Kidney (tissue), 14 donors: Measurements from ENCODE around the gene CAGE1. TPM values are rescaled to one million over a fixed set of nuclear protein-coding genes. Genes with fewer than 3 reads are reported as not detected.

Source experiments
- DNase-seq, 5 donors: peaks; one replicate each; pipeline ENCODE4 v3.0.0-alpha.2; 2013 to 2020
- FAIRE-seq: peaks from 2 replicates; lab custom pipeline; 2012; peaks lifted over from hg19 to GRCh38; lab: Jason Lieb, UNC
- H3K27ac ChIP-seq, 2 donors: one replicate each; pipeline ENCODE4 v1.7.0; 2013; ENCODE audit warnings: low read depth in 2 of 2, low read length in 2 of 2, inconsistent platforms in 1 of 2
- H3K27me3 ChIP-seq: one replicate; pipeline ENCODE4 v1.7.1; 2013; ENCODE audit warnings: low read length, inconsistent platforms; ENCODE audit not compliant: control insufficient read depth, insufficient read depth
- H3K36me3 ChIP-seq, 3 donors: one replicate each; pipeline versions ENCODE4 v1.7.0 to v1.7.1; 2013; ENCODE audit warnings: low read length in 3 of 3, control low read depth in 1 of 3, inconsistent platforms in 1 of 3; ENCODE audit not compliant: insufficient read depth in 3 of 3, control insufficient read depth in 2 of 3
- H3K4me1 ChIP-seq, 3 donors: one replicate each; pipeline versions ENCODE4 v1.7.0 to v1.7.1; 2013; ENCODE audit warnings: low read length in 3 of 3, inconsistent platforms in 1 of 3, low read depth in 1 of 3; ENCODE audit not compliant: control insufficient read depth in 2 of 3, insufficient read depth in 2 of 3
- H3K4me3 ChIP-seq, 3 donors: one replicate each; pipeline versions ENCODE4 v1.7.0 to v1.8.1; 2013; ENCODE audit warnings: low read length in 3 of 3, control low read depth in 1 of 3, inconsistent platforms in 1 of 3
- H3K9ac ChIP-seq, 3 donors: one replicate each; pipeline versions ENCODE4 v1.7.0 to v1.7.1; 2013; ENCODE audit warnings: low read length in 3 of 3, control low read depth in 1 of 3, inconsistent platforms in 1 of 3
- H3K9me3 ChIP-seq, 3 donors: one replicate each; pipeline versions ENCODE4 v1.7.0 to v1.7.1; 2013; ENCODE audit warnings: low read length in 3 of 3, control low read depth in 1 of 3, inconsistent platforms in 1 of 3; ENCODE audit not compliant: control insufficient read depth in 2 of 3, insufficient read depth in 1 of 3
- CTCF ChIP-seq: IDR thresholded peaks from 3 replicates; pipeline ENCODE4 v1.5.1; 2012; ENCODE audit warnings: mild to moderate bottlenecking, moderate library complexity, borderline replicate concordance; ENCODE audit not compliant: insufficient read depth; ENCODE audit errors: extremely low read depth
- intact Hi-C: fragments of 100-400 bp; cut with DNase I; formaldehyde crosslinking; loops from one replicate; pipeline ENCODE4 v1.11.1; 2022
- polyA plus RNA-seq: library from polyadenylated mRNA; stranded (reverse); fragments of 350-450 nt; fragmentation: Illumina TruSeq; extraction: RNeasy Lipid Tissue Mini Kit (QIAGEN cat#74804); gene quantifications from one replicate; pipeline ENCODE4 v1.2.3, GENCODE V29; 2014; ENCODE audit warnings: low read depth, low replicate concordance; ENCODE audit not compliant: insufficient read depth
- total RNA-seq: library from RNA; stranded (reverse); fragmentation: NEBNext Ultra II Directional; extraction: Animal tissue kit (Norgen Biotek cat#: 25700); gene quantifications from one replicate; pipeline ENCODE4 v1.2.1, GENCODE V29; 2021
- donor health status: control.
- donor health status: control.
- donor health status: control.
- donor health status: control.
- donor health status: control.
- donor health status: DM: yes; HTN: yes; CAD: no.
- donor health status: Normal renal cell carcinoma (clear cell type).

Gene CAGE1
- total and polyA plus RNA-seq, 2 donors from 2014 or later: not detected

DNA sequence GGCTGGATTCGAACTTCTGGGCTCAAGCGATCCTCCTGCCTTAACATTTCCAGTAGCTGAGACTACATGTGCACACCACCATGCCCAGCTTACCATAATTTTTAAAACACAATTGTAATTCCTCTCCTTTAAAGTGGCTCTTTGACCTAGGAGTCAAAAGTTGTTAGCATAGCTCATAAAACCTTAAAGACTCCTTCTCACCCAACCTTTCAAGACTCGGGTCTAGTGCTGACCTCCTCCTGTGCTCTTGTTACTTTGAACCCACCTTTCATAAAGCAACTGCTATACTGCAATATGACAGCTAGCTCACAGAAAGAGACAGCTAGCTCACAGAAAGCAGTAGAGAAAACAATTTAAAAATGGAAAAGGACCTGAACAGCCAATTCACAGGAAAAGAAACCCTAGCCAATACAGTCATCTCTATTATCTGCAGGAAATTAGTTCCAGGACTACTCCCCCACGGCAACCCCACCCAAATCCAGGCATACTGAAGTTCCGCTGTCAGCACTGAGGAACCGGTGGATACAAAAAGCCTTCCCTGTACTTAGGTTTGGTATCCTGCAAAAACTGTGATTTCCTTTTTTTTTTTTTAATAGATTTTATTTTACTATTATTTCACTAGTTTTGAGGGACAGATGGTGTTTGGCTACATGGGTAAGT lies 96.8 kb downstream of the CAGE1 start:
- TF ChIP-seq CTCF: no peak
- no peak for DNase-seq
- H3K4me3 ChIP-seq: no peak overlapping the region
- no peak for FAIRE-seq
- no peaks in the 10 kb centered on the region for H3K4me1 ChIP-seq
- no peak overlapping the region for H3K9ac ChIP-seq
- H3K27ac ChIP-seq: no peak overlapping the region
- H3K27me3 ChIP-seq: no peaks in the 10 kb centered on the region
- intact Hi-C loops: no loop called here
- H3K36me3 ChIP-seq: peaks cover 4 to 32% (median 7%) of the 10 kb centered on the region in 3 donors
- no peaks in the 10 kb centered on the region for H3K9me3 ChIP-seq

- Histone ChIP-seq H3K4me3 (no peak overlapping the region), H3K27me3 (no peaks in the 10 kb centered on the region), H3K4me1 (no peaks in the 10 kb centered on the region), H3K27ac (no peak overlapping the region), H3K9me3 (no peaks in the 10 kb centered on the region), H3K36me3 (peaks cover 0 to 25% (median 3%) of the 10 kb centered on the region in 3 donors), H3K9ac (no peak overlapping the region)
- intact Hi-C loops: no loop called here
- no peak for TF ChIP-seq CTCF
- DNase-seq: no peak
- no peak for FAIRE-seq
These were observed 99.5 kb downstream of the CAGE1 start for GRCh38 chr6:7290079-7290478.

- Histone ChIP-seq H3K36me3 (peaks cover 0 to 15% (median 3%) of the 10 kb centered on the region in 3 donors), H3K4me3 (no peak overlapping the region), H3K9me3 (no peaks in the 10 kb centered on the region), H3K27ac (no peak overlapping the region), H3K4me1 (no peaks in the 10 kb centered on the region), H3K9ac (no peak overlapping the region), H3K27me3 (no peaks in the 10 kb centered on the region)
- no peak for DNase-seq
- no peak for TF ChIP-seq CTCF
- no peak for FAIRE-seq
- intact Hi-C loops: no loop called here
These were observed 104.1 kb downstream of the CAGE1 start for GRCh38 chr6:7285416-7285815.
